Activated CD8-positive, alpha-beta memory T cell treated with anti-CD3 and anti-CD28 coated beads, Interleukin-2, amount 50 U/mL, for 1 hour (primary cell): ENCODE measurements around the gene MRPS18A.
"Not testable (repeated sequence)": the region's sequence is repeated elsewhere in the genome, so short reads cannot be mapped to it uniquely, and the experiment has no call there.

ENCODE experiments used
- DNase-seq: peaks from one replicate; pipeline ENCODE4 v3.0.0-alpha.2; 2020; ENCODE audit errors: extremely low read depth

MRPS18A gene

DNA sequence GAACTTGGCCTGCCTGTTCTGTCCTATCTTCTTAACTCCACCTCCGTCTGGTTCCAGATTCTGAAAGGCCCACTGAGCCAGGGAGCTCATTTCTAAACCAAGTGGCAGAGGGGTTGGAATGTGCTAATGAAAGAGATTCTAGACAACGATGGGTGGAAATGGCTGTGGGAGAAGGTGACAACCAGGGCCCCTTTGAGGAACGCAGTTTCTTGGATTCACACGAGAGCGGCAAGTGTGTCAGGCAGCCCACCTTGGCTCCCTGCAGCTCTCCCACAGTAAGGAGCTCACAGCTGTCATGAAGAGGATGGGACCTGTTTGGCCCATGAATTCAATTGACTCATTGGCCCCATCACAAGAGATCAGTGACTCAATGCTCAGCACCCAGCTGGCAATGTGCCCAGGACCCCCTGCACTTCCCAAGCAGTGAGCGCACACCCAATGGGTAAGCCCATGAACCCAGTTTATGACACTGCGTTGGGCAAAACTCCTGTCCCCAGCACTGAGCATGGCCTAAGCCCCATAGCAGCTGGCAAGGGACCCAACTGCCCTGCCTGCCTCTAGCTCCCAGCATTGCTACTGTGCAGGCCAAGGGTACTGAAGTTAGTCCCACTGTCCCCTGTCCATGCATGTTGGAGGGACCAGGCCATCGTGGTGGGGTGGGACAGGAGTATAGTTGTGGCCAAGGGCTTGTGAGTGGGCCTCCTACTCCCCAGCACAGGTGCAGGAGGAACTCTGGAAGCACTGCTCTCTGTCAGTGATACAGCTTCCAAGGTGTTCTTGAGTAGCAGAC is 16.4 kb downstream of the MRPS18A start:
- no peak for DNase-seq

DNA sequence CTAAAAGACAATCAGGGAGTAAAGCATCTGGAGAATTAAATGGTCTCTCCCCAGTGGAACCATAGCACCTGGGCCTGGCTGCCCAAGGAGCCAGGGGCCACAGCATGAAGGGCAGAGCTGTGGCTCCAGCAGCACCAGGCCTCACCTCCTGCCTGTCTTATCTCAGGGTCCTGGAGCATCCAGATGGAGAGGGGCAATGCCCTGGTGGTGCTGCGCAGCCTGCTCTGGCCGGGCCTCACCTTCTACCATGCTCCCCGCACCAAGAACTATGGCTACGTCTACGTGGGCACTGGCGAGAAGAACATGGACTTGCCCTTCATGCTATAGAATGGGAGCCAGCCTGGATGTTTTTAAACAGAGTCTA is 17.0 kb downstream of the MRPS18A start:
- no peak for DNase-seq

DNA sequence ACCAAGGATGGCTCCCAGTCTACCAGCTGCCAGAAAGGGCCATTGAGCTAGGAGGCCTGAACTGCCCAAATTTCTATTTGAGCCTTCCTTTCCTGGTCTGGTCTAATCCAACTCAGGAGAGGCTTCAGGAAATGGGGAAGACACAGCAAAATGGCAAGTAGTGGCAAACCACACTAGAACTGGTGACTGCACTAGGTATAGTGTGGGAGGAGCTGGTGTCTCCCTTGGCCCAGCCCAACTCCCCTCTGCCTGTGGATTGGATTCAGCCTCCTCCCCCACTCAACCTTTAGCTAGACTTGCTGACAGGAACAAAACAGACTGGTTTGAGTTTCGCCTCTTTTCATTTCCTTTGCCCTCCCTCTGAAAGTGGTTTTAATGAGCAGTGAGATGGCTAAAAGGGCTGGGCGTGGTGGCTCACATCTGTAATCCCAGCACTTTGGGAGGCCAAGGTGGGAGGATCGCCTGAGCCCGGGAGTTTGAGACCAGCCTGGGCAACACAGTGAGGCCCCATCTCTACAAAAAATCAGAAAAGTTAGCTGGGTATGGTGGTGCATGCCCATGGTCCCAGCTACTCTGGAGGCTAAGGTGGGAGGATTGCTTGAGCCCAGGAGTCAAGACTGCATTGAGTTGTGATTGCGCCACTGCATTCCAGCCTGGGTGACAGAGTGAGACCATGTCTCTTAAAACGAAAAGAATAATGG is 17.5 kb downstream of the MRPS18A start:
- DNase-seq, result no peak

DNA sequence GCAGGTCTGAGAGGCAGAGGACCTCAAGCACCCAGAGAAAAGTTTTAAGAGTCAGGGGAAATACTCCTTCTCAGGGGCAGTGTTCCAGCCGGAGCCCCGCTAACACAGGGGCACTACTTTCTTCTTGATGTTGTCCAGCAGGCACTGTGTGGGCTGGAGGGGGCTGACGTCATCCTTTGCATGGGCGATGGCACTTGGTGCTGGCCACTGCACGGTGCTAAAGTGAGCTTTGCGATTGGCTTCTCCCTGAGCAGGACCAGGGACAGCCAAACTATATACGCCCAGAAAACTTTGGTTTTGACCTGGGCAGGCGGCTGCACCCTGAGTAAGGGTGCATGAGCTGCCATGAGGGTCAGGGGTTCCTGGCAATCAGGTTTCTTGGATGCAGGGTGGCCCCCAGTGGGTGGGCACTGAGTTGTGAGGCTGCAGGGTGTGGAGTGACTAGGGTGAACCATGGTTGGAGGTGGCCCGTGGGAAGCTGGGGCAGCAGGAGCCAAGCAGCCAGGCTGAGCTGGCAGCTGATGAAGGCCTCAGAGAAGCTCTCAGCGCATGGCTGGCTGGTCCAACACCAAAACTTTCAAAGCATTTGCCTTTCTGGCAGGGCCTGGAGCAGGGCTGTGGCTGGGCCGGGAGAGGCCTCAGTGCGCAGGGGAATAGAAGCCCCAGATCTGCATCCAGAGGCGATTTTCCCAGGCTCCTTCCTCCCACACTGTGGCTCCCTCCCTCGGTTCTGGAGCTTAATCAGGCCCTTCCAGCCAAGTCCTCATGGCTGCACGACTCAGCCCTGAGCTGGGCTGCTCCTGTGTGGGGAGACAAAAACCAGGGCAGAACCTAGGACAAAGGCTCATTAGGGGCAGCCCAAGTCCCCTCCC is 18.3 kb downstream of the MRPS18A start:
- DNase-seq, result no peak

DNA sequence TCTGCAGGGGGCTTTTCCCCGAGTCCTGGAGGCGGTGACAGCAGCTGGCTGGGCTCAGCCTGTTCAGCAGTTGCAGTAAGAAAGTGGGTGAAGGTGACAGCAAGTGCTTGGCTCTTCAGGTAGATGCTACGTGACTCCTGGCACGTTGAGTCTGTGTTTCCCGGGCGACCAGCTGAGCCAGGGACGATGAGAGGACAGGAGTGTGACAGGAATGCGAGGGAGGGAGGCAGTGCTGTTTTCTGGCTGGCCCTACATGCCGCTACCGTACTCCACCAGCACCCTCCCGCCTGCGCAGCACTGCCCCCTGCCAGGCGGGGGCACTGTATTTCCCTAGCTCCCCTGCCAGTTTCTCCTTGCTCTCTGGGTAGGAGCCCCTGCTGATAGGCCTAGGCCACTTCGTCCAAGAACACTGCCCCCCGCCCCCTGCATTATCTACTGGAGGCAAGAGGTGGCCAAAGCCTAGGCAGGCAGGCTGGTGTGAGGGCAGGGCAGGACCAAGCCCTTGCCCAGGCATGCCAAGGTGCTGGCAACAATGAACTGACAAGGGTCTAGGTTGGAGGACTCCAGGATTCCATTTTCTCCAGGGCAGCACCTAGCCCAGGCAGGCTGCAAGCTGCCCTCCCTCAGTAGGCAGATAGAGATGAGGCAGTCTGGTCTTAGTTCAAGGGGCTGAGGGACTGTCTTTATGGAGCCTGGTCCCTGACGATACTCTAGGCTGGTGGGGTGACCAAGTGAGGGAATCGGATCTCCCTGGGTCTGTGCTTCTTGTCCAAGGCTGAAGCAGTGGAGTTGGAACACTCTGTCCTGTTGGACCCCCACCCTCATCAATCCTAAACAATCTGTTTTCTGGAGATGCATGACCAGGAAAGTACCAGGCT is 19.2 kb downstream of the MRPS18A start:
- DNase-seq, result no peak

DNA sequence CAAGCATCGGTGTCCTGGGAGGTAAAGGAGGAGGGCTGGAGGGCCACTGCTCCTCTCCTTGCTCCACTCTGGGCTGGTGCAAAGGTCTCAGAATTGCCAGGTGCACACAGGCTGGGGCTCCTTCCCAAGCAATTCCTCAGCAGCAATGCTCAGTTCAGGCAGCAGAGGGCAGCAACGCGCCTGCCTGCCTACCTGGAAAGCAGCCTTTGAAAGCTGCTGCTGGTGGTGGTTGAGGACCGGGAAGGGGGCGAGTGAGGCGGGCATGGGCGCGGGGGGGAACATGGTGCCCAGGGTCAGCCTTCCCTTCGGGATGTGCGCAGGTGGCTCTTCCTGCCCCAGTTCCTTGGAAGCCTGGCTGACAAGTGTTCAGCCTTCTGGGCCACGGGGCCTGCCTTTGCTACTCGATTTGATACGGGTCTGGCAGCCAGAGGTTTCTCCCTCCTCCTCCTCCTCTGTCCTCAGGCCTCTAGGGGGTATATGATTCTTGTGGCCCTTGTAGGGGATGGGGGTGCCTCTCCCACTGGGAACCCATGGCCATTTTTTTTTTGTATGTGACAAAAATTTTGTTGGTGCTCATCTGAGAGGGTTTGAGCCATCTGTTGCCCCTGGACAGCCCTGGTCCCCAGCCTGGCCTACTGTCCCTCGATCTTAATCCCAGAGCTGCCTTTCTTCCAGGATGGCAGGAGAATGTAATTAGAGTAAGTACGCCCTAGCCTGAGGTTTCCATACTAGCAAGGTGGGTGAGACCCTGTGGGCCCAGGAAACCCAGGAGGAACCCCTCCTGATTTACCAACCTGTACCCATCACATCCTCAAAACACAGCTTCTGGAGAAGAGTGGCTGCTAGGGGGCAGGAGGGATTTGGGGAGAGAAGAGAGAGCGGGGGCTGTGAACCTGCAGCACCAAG is 20.1 kb downstream of the MRPS18A start:
- DNase-seq, result no peak

DNA sequence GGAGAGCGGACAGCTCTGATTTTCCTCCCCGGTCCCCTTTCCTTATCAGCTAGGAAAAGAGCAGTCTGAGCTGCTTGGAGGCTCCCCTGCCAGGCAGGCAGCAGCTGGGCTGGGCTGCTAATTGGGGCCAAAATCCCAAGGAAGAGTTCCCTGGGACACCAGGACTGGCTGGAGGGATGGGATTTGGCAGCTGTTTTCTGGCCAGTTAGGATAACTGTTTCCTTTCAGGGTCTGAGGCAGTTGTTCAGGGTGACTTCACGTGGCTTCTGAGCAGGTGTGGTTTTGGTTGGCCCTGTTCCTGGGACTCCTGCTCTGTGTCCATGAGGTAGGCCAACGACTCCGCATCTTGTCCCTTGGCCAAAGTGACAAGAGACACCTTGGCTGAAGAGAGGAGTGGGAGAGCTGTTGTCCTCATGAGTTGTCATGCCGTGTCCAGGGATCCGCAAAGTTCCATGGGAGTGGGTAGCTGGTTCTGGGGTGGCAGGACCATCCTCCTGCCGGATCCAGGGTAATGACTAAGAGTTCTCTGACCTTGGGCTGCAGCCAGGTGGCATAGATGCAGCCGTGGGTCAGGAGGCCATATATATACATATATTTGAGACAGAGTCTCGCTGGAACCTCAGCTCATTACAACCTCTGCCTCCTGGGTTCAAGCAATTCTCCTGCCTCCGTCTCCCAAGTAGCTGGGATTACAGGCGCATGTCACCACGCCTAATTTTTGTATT is 21.2 kb downstream of the MRPS18A start:
- no peak for DNase-seq

DNA sequence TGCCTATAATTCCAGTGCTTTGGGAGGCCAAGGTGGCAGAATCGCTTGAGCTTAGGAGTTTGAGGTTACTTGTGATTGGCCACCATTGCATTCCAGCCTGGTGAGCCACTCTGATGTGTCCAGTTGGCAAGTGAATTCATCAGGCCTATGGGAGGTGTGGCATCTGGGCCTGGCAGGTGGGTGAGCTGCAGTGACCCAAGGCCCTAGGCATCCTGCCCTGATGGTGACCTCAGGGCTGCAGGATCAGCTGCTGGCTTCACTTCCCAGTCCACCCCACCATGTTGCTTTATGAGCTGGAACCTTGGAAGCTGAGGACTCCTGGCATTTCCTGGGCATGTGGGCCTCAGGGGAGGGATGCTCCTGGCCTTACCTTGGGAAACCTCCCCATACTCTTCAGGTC is 22.2 kb downstream of the MRPS18A start:
- DNase-seq, result no peak

DNA sequence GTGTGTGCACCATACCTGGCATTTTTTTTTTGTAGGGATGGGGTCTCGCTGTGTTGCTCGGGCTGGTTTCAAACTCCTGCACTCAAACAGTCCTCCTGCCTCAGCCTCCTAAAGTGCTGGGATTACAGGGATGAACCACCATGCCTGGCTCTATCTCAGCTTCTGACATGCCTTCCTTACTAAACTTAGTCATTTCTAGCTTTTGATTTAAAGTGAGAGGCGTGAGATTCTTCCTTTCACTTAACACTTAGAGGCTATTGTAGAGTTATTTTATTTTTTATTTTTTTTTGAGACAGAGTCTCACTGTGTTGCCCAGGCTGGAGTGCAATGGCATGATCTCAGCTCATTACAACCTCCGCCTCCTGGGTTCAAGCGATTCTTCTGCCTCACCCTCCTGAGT is 24.6 kb downstream of the MRPS18A start:
- not testable (repeated sequence) for DNase-seq

DNA sequence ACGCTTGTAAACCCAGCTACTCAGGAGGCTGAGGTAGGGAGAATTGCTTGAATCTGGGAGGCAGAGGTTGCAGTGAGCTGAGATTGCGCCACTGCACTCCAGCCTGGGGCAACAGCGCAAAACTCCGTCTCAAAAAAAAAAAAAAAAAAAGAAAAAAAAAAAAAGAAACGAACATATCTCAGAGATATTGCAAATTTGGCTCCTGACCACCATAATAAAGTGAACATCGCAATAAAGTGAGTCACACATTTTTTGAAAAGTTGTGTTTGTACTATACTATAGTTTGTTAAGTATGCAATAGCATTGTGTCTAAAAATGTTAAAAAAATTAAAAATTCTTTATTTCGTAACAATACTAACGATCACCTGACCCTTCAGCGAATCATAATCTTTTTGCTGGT is 29.4 kb downstream of the MRPS18A start:
- DNase-seq, result no peak

DNA sequence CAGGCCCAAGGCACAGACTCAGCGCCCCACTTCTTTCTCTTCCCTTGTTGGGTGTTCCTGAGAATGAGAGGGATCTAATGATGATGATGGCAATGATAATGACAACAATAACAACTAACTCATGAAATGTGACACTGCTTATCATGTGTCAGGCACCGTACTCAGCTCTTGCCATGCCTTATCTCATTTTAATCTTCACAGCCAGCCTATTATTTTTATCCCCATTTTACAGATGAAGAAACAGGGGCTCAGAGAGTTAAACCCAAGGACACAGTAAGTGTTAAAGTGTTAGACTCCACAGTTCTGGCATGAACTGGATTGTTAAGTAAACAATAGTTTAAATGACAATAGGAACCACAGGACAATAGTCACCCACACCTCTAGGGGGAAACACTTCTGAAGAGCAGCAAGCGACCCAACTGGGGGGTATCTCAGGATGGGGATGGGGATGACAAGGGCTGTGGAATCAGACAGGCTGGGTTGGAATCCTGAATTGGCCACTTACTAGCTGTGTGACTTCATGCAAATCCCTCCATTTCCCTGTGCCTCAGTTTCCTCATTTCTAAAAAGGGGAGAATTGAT is 30.3 kb downstream of the MRPS18A start:
- no peak for DNase-seq

DNA sequence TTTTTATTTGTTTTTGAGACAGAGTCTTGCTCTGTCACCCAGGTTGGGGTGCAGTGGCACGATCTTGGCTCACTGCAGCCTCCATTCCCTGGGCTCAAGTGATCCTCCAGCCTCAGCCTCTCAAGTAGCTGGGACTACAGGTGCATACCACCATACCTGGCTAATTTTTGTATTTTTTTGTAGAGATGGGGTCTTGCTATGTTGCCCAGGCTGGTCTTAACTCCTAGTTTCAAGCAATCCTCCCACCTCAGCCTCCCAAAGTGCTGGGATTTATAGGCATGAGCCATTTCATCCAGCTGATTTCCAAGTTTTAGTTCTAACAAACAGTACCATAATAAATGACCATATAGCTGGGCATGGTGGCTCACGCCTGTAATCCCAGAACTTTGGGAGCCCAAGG is 34.8 kb downstream of the MRPS18A start:
- not testable (repeated sequence) for DNase-seq

DNA sequence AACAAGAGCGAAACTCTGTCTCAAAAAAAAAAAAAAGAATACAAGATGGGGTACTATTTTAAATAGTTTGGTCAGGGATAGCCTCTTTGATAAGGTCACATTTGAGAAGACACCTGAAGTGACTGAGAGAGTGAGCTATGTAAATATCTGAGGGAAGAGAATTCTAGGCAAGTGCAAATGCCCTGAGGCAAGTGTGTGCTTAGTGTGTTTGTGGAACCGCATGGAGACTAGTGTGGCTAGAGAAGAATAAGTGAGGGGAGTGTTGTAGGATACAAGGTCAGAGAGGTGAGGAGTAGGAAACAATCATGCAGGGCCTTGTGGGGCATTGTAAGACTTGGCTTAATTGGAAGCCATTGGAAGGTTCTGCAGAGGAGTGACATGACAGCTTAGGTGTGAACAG is 39.3 kb downstream of the MRPS18A start:
- no peak for DNase-seq

DNA sequence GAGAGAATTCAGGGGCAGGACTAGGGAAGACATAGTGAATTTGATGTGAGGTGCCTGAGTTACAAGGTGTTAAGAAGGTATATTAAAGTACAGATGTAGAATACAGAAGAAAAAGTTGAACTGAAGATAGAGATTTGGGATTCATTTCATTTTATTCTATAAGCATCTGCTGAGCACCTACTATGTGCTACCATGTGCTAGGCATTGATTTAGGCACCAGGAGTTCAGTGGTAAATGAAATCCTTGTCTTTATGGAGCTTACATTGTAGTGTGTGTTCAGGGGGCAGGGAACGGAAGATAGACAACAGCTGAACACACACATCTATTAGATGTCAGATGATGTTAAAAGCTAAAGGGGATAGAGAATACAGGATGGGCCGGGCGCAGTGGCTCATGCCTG is 40.0 kb downstream of the MRPS18A start:
- no peak for DNase-seq

DNA sequence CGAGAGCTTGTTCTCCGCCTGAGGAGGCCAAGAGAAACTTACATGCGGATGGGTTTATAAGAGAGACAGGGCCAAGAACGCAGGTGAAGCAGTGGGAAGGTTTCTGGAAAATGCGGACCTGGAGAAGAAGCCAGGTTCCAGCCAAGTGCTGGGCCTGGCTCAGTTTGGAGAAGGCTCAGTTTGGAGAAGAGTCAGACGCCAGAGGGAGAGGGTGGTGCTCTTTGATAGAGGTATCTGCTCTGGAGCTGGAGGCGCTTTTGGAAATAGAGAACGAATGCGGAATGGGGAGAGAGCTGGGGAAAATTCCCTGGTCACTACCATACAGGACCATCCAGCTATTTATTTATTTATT is 42.0 kb downstream of the MRPS18A start:
- no peak for DNase-seq

DNA sequence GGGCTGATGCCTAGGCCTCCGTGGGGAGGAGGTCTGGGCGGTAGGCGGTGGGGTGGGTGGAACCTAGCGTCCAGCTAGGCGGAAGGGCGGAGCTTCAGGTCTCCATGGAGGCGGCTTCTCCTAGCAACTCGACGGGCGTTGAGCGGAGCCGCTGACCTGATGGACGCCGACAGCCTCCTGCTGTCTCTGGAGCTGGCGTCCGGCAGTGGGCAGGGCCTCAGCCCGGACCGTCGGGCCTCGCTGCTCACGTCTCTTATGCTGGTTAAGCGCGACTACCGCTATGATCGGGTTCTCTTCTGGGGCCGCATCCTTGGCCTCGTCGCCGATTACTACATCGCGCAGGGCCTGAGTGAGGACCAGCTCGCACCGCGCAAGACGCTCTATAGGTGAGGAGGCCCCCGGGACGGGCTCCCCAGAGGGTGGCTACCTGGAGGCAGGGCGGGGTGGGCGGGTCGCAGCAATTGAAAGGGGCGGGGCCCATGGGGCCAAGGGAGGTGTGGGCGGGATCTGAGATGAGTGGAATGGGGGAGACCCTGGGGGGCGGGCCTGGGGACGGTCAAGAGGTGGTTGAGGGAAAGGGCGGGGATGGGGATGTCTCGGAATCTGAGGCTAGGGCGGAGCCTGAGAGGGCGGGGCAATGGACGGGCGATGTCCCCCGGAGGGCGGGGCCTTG is 42.5 kb downstream of the MRPS18A start, which contains the start of gene RSPH9:
RSPH9 (plus strand) TSS at position 97 of the 673 bp plus-strand sequence; CDS start at position 160, 63 bp downstream.
- DNase-seq, result no peak

DNA sequence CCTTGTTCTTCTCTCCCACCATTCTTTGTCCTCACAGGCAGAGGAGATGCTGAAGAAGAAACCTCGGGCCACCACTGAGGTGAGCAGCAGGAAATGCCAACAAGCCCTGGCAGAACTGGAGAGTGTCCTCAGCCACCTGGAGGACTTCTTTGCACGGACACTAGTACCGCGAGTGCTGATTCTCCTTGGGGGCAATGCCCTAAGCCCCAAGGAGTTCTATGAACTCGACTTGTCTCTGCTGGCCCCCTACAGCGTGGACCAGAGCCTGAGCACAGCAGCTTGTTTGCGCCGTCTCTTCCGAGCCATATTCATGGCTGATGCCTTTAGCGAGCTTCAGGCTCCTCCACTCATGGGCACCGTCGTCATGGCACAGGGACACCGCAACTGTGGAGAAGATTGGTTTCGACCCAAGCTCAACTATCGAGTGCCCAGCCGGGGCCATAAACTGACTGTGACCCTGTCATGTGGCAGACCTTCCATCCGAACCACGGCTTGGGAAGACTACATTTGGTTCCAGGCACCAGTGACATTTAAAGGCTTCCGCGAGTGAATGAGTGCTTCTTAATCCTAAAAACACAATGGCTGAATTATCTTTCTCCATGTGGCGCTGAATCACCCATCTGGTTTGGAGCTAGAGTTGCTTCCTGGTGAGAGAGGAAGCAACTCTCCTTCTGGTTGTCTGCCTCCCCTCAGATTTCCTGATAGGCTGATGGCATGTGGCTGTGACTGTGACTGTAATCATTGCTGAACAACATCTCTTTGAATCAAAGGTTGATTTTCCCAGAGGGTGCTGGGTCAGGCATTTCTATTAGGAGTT is 47.4 kb downstream of the MRPS18A start:
- no peak for DNase-seq

DNA sequence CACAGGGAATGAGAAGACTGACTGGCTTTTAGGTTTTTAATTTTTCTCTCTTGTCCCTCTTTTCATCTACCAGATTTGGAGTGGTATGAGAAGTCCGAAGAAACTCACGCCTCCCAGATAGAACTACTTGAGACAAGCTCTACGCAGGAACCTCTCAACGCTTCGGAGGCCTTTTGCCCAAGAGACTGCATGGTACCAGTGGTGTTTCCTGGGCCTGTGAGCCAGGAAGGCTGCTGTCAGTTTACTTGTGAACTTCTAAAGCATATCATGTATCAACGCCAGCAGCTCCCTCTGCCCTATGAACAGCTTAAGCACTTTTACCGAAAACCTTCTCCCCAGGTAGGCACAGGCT is 51.3 kb downstream of the MRPS18A start:
- no peak for DNase-seq
